A549 treated with GW870086 at 1 μM for 4 hours (cell line): ENCODE data around the gene SPINT1. TPM values are rescaled to one million over a fixed set of nuclear protein-coding genes. Genes with fewer than 3 reads are reported as not detected.

Experiments used
- total RNA-seq: library from RNA; stranded (reverse); fragments of 200-300 nt; extraction: Qiagen RNA extraction; gene quantifications from 5 replicates; pipeline ENCODE4 v1.2.3, GENCODE V29; 2022; ENCODE audit warnings: low read depth

Gene SPINT1
- 0.67 to 1.4 TPM (median 0.78 TPM) in 5 replicates for total RNA-seq

GRCh38 chr15:40843885-40844695, at the start of gene SPINT1:
SPINT1 (plus strand) TSS chr15:40844048; CDS start chr15:40844555, 507 bp downstream.

GRCh38 chr15:40807028-40807887, 36.6 kb upstream of the SPINT1 start, which contains the start of the genes DNAJC17 and ZFYVE19:
DNAJC17 (minus strand) TSS chr15:40807473; CDS start chr15:40807446, 27 bp downstream.
ZFYVE19 (plus strand) TSS chr15:40807089; CDS start chr15:40807590, 501 bp downstream.

GRCh38 chr15:40828447-40829036, 15.3 kb upstream of the SPINT1 start, which contains the start of gene PPP1R14D:
PPP1R14D (minus strand) TSS chr15:40828708; CDS start chr15:40828641, 67 bp downstream.

GRCh38 chr15:40873694-40874561, 30.1 kb downstream of the SPINT1 start, which contains the start of gene RHOV:
RHOV (minus strand) TSS chr15:40874234; CDS start chr15:40874139, 95 bp downstream.

GRCh38 chr15:40893733-40894680, 50.2 kb downstream of the SPINT1 start, which contains the start of gene VPS18:
VPS18 (plus strand) TSS chr15:40894450; CDS start chr15:40894769, 319 bp downstream.

Other genes with a start within 250 kb of the SPINT1 start
- 4.2 to 8.1 TPM (median 6.9 TPM) in 5 replicates for gene KNL1, start 249.8 kb upstream of the SPINT1 start, total RNA-seq
- gene RAD51, start 148.9 kb upstream of the SPINT1 start, total RNA-seq = 17.1 to 23.6 TPM (median 18.8 TPM) in 5 replicates
- 21.5 to 23.7 TPM (median 23.1 TPM) in 5 replicates for gene RMDN3, start 88.8 kb upstream of the SPINT1 start, total RNA-seq
- 7.1 to 9.0 TPM (median 7.4 TPM) in 5 replicates for gene GCHFR, start 80.0 kb upstream of the SPINT1 start, total RNA-seq
- 0.07 to 0.09 TPM in 2 of 5 replicates, not detected in the others for gene C15orf62, start 74.1 kb upstream of the SPINT1 start, total RNA-seq
- 15.2 to 18.6 TPM (median 17.4 TPM) in 5 replicates for gene ZFYVE19, start 37.0 kb upstream of the SPINT1 start, total RNA-seq
- gene DNAJC17, start 36.6 kb upstream of the SPINT1 start, total RNA-seq = 17.1 to 26.9 TPM (median 24.7 TPM) in 5 replicates
- 0.24 to 0.41 TPM in 2 of 5 replicates, not detected in the others for gene PPP1R14D, start 15.3 kb upstream of the SPINT1 start, total RNA-seq
- gene RHOV, start 30.2 kb downstream of the SPINT1 start, total RNA-seq = 5.5 to 7.3 TPM (median 7.1 TPM) in 5 replicates
- gene VPS18, start 50.4 kb downstream of the SPINT1 start, total RNA-seq = 20.3 to 25.2 TPM (median 25.0 TPM) in 5 replicates
- 1.1 to 2.0 TPM (median 1.2 TPM) in 5 replicates for gene DLL4, start 85.3 kb downstream of the SPINT1 start, total RNA-seq
- 4.9 to 10.0 TPM (median 6.1 TPM) in 5 replicates for gene CHAC1, start 109.4 kb downstream of the SPINT1 start, total RNA-seq